ENCODE results near the gene ASB6. TPM values are rescaled to one million over a fixed set of nuclear protein-coding genes. Genes with fewer than 3 reads are reported as not detected.

ASB6 gene
- total RNA-seq, 1 experiment from 2014 or later, result 20.0 TPM

GRCh38 chr9:129665389-129665775 is 23.4 kb upstream of the ASB6 start, which contains the start of gene PRRX2:
PRRX2 (plus strand) TSS chr9:129665647; CDS start chr9:129665868, 221 bp downstream.
- H3K36me3 Mint-ChIP-seq, result no peaks in the 10 kb centered on the region
- ChIA-PET POLR2A (interaction anchor here (0.6 kb wide), 1 partner anchor 904 kb away, joined by 3 read pairs; no protein-coding TSS in a partner anchor), CTCF (interaction anchor here (0.6 to 2.5 kb wide), 8 partner anchors 12 to 125 kb away, joined by 3 to 6 read pairs (median 4); partner anchors contain the start of gene PTGES)
- peaks cover 38% of the 10 kb centered on the region for H3K27me3 Mint-ChIP-seq (ENCODE audit: low read depth)
- H3K9me3 Mint-ChIP-seq, result no peaks in the 10 kb centered on the region
- H3K4me3 Mint-ChIP-seq, result peak within 1 kb of the TSS; percentile 68
- DNase-seq (ENCODE audit: low spot score), result peak; percentile 63
- H3K27ac Mint-ChIP-seq, result no peak within 1 kb of the TSS
- ATAC-seq, result peak; percentile 57
- TF ChIP-seq RORB (CRISPR knock-in tag; IDR thresholded peaks at IDR 0.05), result no peak
- peak; percentile 63; the same call in 1 of the 2 replicates for TF ChIP-seq PRDM15 (CRISPR knock-in tag; IDR thresholded peaks at IDR 0.05)
- peaks cover 14% of the 10 kb centered on the region for H3K4me1 Mint-ChIP-seq

DNA sequence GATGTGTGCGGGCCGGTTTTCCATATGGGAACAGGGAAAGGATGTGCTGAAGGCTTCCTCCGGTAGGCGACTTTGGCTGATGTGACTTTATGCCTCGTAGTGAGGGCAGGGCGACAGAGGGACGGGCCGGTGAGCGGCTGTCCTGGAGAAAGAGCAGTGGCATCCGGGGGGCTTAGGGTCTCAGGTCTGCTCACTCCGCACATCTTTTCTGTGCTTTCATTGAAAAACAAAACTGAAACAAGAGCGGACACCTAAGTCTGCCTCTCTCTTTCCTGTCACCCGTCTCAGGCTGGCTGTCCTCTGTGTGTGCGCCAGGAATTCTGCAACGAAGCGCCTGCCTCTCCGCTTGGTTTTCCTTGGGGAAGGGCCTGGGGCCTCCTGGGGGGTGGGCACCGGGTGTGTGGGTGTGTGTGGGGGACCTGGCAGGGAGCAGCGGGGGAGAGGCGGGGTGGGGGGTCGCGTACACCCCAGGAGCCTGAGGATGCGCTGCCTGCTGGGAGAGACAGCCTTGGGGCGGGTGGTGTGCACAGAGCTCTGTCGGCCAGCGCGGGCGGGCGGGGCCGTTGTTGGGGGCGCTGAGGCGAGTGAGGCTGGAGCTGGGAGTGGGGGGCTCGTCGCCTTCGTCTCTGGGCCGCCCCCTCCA is 22.9 kb upstream of the ASB6 start:
- peaks cover 11% of the 10 kb centered on the region for H3K4me1 Mint-ChIP-seq
- no peaks in the 10 kb centered on the region for H3K9me3 Mint-ChIP-seq
- ChIA-PET CTCF (interaction anchor here (0.8 to 2.5 kb wide), 7 partner anchors 12 to 126 kb away, joined by 3 to 6 read pairs (median 4); partner anchors contain the start of gene PTGES), POLR2A (no interaction called here)
- H3K27ac Mint-ChIP-seq, result no peak overlapping the region
- peaks cover 38% of the 10 kb centered on the region for H3K27me3 Mint-ChIP-seq (ENCODE audit: low read depth)
- peak; percentile 38 for ATAC-seq
- H3K36me3 Mint-ChIP-seq, result no peaks in the 10 kb centered on the region
- peak overlapping the region; percentile 68 for H3K4me3 Mint-ChIP-seq
- DNase-seq (ENCODE audit: low spot score), result peak; percentile 37
- TF ChIP-seq PRDM15 (CRISPR knock-in tag; IDR thresholded peaks at IDR 0.05) (no peak), ZNF512 (CRISPR knock-in tag; IDR thresholded peaks at IDR 0.05; ENCODE audit: borderline replicate concordance) (no peak), SMAD4 (CRISPR knock-in tag; IDR thresholded peaks at IDR 0.05) (no peak), GRHL2 (CRISPR knock-in tag; IDR thresholded peaks at IDR 0.05; ENCODE audit: insufficient replicate concordance, severe bottlenecking) (no peak), CDX4 (CRISPR knock-in tag; IDR thresholded peaks at IDR 0.05; ENCODE audit: borderline replicate concordance) (no peak), ATF6 (CRISPR knock-in tag; IDR thresholded peaks at IDR 0.05) (no peak)
- TF ChIP-seq, protein P1, sequence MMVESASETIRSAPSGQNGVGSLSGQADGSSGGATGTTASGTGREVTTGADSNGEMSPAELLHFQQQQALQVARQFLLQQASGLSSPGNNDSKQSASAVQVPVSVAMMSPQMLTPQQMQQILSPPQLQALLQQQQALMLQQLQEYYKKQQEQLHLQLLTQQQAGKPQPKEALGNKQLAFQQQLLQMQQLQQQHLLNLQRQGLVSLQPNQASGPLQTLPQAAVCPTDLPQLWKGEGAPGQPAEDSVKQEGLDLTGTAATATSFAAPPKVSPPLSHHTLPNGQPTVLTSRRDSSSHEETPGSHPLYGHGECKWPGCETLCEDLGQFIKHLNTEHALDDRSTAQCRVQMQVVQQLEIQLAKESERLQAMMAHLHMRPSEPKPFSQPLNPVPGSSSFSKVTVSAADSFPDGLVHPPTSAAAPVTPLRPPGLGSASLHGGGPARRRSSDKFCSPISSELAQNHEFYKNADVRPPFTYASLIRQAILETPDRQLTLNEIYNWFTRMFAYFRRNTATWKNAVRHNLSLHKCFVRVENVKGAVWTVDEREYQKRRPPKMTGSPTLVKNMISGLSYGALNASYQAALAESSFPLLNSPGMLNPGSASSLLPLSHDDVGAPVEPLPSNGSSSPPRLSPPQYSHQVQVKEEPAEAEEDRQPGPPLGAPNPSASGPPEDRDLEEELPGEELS (CRISPR knock-in tag; IDR thresholded peaks at IDR 0.05), result no peak
- TF ChIP-seq, protein P2, sequence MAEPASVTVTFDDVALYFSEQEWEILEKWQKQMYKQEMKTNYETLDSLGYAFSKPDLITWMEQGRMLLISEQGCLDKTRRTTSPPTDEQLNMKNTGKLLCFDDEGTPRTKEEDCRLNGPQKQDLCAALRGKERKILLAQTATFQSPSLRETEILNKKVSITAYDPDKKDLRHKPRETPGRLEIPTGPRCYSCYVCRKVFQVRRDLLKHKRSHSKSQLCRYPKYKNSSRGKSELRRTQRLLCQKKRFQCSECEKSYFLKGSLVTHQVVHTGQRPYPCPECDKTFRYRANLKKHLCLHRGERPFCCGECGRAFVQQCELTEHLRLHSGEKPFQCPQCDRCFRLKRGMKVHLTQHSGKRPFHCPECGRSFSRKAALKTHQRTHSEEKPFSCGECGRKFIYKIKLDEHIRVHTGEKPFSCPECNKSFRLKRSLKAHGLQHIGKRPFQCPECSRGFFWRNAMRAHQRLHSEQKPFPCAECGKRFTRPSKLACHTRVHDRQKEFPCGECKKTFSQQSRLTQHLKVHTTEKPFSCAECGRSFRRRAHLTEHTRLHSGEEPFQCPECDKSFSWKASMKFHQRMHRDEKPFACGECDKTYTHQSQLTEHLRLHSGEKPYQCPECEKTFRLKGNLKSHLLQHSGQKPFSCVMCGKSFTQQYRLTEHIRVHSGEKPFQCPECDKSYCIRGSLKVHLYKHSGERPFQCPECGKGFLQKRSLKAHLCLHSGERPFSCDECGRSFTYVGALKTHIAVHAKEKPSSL (CRISPR knock-in tag; conservative IDR thresholded peaks at IDR 0.05), result no peak
- TF ChIP-seq, protein P3, sequence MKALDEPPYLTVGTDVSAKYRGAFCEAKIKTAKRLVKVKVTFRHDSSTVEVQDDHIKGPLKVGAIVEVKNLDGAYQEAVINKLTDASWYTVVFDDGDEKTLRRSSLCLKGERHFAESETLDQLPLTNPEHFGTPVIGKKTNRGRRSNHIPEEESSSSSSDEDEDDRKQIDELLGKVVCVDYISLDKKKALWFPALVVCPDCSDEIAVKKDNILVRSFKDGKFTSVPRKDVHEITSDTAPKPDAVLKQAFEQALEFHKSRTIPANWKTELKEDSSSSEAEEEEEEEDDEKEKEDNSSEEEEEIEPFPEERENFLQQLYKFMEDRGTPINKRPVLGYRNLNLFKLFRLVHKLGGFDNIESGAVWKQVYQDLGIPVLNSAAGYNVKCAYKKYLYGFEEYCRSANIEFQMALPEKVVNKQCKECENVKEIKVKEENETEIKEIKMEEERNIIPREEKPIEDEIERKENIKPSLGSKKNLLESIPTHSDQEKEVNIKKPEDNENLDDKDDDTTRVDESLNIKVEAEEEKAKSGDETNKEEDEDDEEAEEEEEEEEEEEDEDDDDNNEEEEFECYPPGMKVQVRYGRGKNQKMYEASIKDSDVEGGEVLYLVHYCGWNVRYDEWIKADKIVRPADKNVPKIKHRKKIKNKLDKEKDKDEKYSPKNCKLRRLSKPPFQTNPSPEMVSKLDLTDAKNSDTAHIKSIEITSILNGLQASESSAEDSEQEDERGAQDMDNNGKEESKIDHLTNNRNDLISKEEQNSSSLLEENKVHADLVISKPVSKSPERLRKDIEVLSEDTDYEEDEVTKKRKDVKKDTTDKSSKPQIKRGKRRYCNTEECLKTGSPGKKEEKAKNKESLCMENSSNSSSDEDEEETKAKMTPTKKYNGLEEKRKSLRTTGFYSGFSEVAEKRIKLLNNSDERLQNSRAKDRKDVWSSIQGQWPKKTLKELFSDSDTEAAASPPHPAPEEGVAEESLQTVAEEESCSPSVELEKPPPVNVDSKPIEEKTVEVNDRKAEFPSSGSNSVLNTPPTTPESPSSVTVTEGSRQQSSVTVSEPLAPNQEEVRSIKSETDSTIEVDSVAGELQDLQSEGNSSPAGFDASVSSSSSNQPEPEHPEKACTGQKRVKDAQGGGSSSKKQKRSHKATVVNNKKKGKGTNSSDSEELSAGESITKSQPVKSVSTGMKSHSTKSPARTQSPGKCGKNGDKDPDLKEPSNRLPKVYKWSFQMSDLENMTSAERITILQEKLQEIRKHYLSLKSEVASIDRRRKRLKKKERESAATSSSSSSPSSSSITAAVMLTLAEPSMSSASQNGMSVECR (CRISPR knock-in tag; IDR thresholded peaks at IDR 0.05; ENCODE audit: borderline replicate concordance), result no peak
